Measurements from ENCODE around the gene RARRES1. TPM values are rescaled to one million over a fixed set of nuclear protein-coding genes. Genes with fewer than 3 reads are reported as not detected.

Gene RARRES1
- total RNA-seq, 3 donors from 2014 or later = 42.7 to 72.0 (median 43.8) TPM

GRCh38 chr3:158712443-158712842 is 19.8 kb downstream of the RARRES1 start:
- Histone ChIP-seq H3K4me1 (ENCODE audit: low read depth) (peaks cover 11% of the 10 kb centered on the region), H3K36me3 (ENCODE audit: low read depth) (no peaks in the 10 kb centered on the region), H3K4me3 (no peak overlapping the region), H3K9me3 (no peaks in the 10 kb centered on the region)
- DNase-seq (no peak), ATAC-seq (no peak)
- TF ChIP-seq CTCF (IDR thresholded peaks at IDR 0.05) = no peak
- intact Hi-C loops (cut with DNase I, micrococcal nuclease) = no loop called here

- no peak overlapping the region for H3K4me3 ChIP-seq
- no peaks in the 10 kb centered on the region for H3K9me3 ChIP-seq
- H3K36me3 ChIP-seq (ENCODE audit: low read depth) = no peaks in the 10 kb centered on the region
- peak; percentile 29 for ATAC-seq
- H3K4me1 ChIP-seq (ENCODE audit: low read depth) = peaks cover 11% of the 10 kb centered on the region
- TF ChIP-seq CTCF (IDR thresholded peaks at IDR 0.05) = no peak
- intact Hi-C loops (cut with DNase I, micrococcal nuclease) = no loop called here
- DNase-seq = no peak
These were observed 20.4 kb downstream of the RARRES1 start for GRCh38 chr3:158711886-158712285.

- intact Hi-C loops (cut with DNase I, micrococcal nuclease) = no loop called here
- Histone ChIP-seq H3K36me3 (ENCODE audit: low read depth) (no peaks in the 10 kb centered on the region), H3K4me3 (no peak overlapping the region), H3K9me3 (no peaks in the 10 kb centered on the region), H3K4me1 (ENCODE audit: low read depth) (peaks cover 11% of the 10 kb centered on the region)
- DNase-seq = no peak
- no peak for TF ChIP-seq CTCF (IDR thresholded peaks at IDR 0.05)
- no peak for ATAC-seq
These were observed 21.7 kb downstream of the RARRES1 start for GRCh38 chr3:158710601-158711000.

- intact Hi-C loops (cut with DNase I, micrococcal nuclease) = no loop called here
- H3K9me3 ChIP-seq = no peaks in the 10 kb centered on the region
- H3K36me3 ChIP-seq (ENCODE audit: low read depth) = no peaks in the 10 kb centered on the region
- DNase-seq (no peak), ATAC-seq (peak; percentile 33)
- no peak overlapping the region for H3K4me3 ChIP-seq
- H3K4me1 ChIP-seq (ENCODE audit: low read depth) = peaks cover 8% of the 10 kb centered on the region
- TF ChIP-seq CTCF (IDR thresholded peaks at IDR 0.05) = no peak
These were observed 22.6 kb downstream of the RARRES1 start for GRCh38 chr3:158709666-158710083.

GRCh38 chr3:158703566-158703965 is 28.7 kb downstream of the RARRES1 start:
- Histone ChIP-seq H3K36me3 (ENCODE audit: low read depth) (no peaks in the 10 kb centered on the region), H3K4me1 (ENCODE audit: low read depth) (no peaks in the 10 kb centered on the region), H3K4me3 (no peak overlapping the region), H3K9me3 (no peaks in the 10 kb centered on the region)
- TF ChIP-seq CTCF (IDR thresholded peaks at IDR 0.05) = no peak
- ATAC-seq (no peak), DNase-seq (no peak)
- intact Hi-C loops (cut with DNase I, micrococcal nuclease) = no loop called here
